PC-9 (cell line): ENCODE results near the gene THOC1. TPM values are rescaled to one million over a fixed set of nuclear protein-coding genes. Genes with fewer than 3 reads are reported as not detected.
"Not testable (repeated sequence)": the region's sequence is repeated elsewhere in the genome, so short reads cannot be mapped to it uniquely, and the experiment has no call there.

ENCODE experiments used
- BruUV-seq: library from RNA; stranded (reverse); fragments of 400-500 nt; replicated peaks from 2 replicates; lab custom pipeline; 2021; lab: Mats Ljungman, UMichigan
- CTCF ChIA-PET: fragments of 300-600 bp; sonication (Branson Sonifier 250); formaldehyde crosslinking; loops from one replicate; lab custom pipeline; 2022; ENCODE audit warnings: antibody characterized with exemption; lab: Charles Lee
- POLR2A ChIA-PET: fragments of 300-600 bp; sonication (Branson Sonifier 250); formaldehyde crosslinking; loops from one replicate; lab custom pipeline; 2022; ENCODE audit warnings: antibody characterized with exemption; ENCODE audit not compliant: unreplicated experiment; lab: Charles Lee
- DNase-seq, 2 experiments: peaks; one replicate each; pipeline versions ENCODE4 v3.0.0 to v3.0.0-alpha.2; 2015 to 2022; ENCODE audit warnings: mixed read lengths in 1 of 2
- H2AFZ ChIP-seq: fragments of 200-600 bp; sonication (generic); 2 replicates; pipeline ENCODE4 v1.8.1; 2017; ENCODE audit warnings: antibody characterized with exemption
- H3F3A ChIP-seq: fragments of 200-600 bp; sonication (generic); 2 replicates; pipeline ENCODE4 v1.8.1; 2017; ENCODE audit warnings: antibody characterized with exemption, mild to moderate bottlenecking, low read depth; ENCODE audit not compliant: insufficient read depth
- H3K27ac ChIP-seq: fragments of 200-600 bp; sonication (generic); 2 replicates; pipeline ENCODE4 v1.6.1; 2016; ENCODE audit warnings: mixed run types
- H3K27me3 ChIP-seq: fragments of 200-600 bp; sonication (generic); 2 replicates; pipeline ENCODE4 v1.6.1; 2016; ENCODE audit warnings: low read depth, mixed run types; ENCODE audit not compliant: insufficient read depth
- H3K36me3 ChIP-seq: fragments of 200-600 bp; sonication (generic); 2 replicates; pipeline ENCODE4 v1.6.1; 2016; ENCODE audit warnings: low read depth, mixed run types
- H3K4me1 ChIP-seq: fragments of 200-600 bp; sonication (generic); replicated peaks from 2 replicates; pipeline ENCODE4 v1.6.1; 2016; ENCODE audit warnings: mixed run types; ENCODE audit not compliant: insufficient read depth
- H3K4me2 ChIP-seq: fragments of 200-600 bp; sonication (generic); 2 replicates; pipeline ENCODE4 v1.6.1; 2017; ENCODE audit warnings: mixed run types
- H3K4me3 ChIP-seq: fragments of 200-600 bp; sonication (generic); 2 replicates; pipeline ENCODE4 v1.6.1; 2016; ENCODE audit warnings: mixed run types
- H3K79me2 ChIP-seq: fragments of 200-600 bp; sonication (generic); 2 replicates; pipeline ENCODE4 v1.6.1; 2017; ENCODE audit warnings: low read depth, mixed run types
- H3K9me2 ChIP-seq: fragments of 200-600 bp; sonication (generic); 2 replicates; pipeline ENCODE4 v1.8.1; 2017; ENCODE audit warnings: mild to moderate bottlenecking; ENCODE audit not compliant: insufficient read depth
- H3K9me3 ChIP-seq: fragments of 200-600 bp; sonication (generic); 2 replicates; pipeline ENCODE4 v1.8.1; 2016; ENCODE audit warnings: low read depth; ENCODE audit not compliant: insufficient read depth
- H4K20me1 ChIP-seq: fragments of 200-600 bp; sonication (generic); 2 replicates; pipeline ENCODE4 v1.8.1; 2017; ENCODE audit not compliant: insufficient read depth
- CTCF ChIP-seq: fragments of 200-600 bp; sonication (generic); conservative IDR thresholded peaks from 2 replicates; pipeline ENCODE4 v1.6.1; 2017; ENCODE audit warnings: mixed run types, antibody characterized with exemption, mild to moderate bottlenecking, moderate library complexity
- EZH2 ChIP-seq: fragments of 200-600 bp; sonication (generic); IDR thresholded peaks from 2 replicates; pipeline ENCODE4 v1.8.0; 2017; ENCODE audit warnings: antibody characterized with exemption, low read depth
- intact Hi-C: fragments of 100-400 bp; cut with micrococcal nuclease; formaldehyde crosslinking; loops from one replicate; pipeline ENCODE4 v1.10.0; 2022; ENCODE audit not compliant: unreplicated experiment
- total RNA-seq: library from RNA; stranded (reverse); gene quantifications from 2 replicates; pipeline ENCODE4 v1.2.3, GENCODE V29; 2021

The THOC1 gene
- total RNA-seq, 1 experiment from 2014 or later = 55.6 TPM

GRCh38 chr18:292271-292670 lies 24.4 kb upstream of the THOC1 start:
- no peak for DNase-seq
- Histone ChIP-seq H3K79me2 (no peaks in the 10 kb centered on the region), H3F3A (no peaks in the 10 kb centered on the region), H3K27me3 (peaks cover 92% of the 10 kb centered on the region), H3K4me2 (no peak overlapping the region), H3K4me3 (no peak overlapping the region), H2AFZ (no peak overlapping the region), H3K36me3 (no peaks in the 10 kb centered on the region), H4K20me1 (no peaks in the 10 kb centered on the region), H3K9me2 (no peaks in the 10 kb centered on the region), H3K4me1 (no peaks in the 10 kb centered on the region), H3K27ac (no peak overlapping the region), H3K9me3 (0 out of 2 replicates have a peak, but pooled peaks cover 3% of the 10 kb centered on the region)
- intact Hi-C loops = no loop called here
- CTCF ChIA-PET = no interaction called here
- TF ChIP-seq EZH2 = no peak
- no peak; the same call in 1 of the 2 replicates for TF ChIP-seq CTCF
- BruUV-seq = no TSS peak
- POLR2A ChIA-PET = no interaction called here

- H3K4me3 ChIP-seq, CTCF ChIA-PET, H4K20me1 ChIP-seq, H2AFZ ChIP-seq, H3K36me3 ChIP-seq, H3K79me2 ChIP-seq, H3K9me2 ChIP-seq, H3K4me1 ChIP-seq, POLR2A ChIA-PET, BruUV-seq, H3K4me2 ChIP-seq, H3K9me3 ChIP-seq, H3K27ac ChIP-seq, DNase-seq, H3F3A ChIP-seq: not testable (repeated sequence)
- intact Hi-C loops = loop anchor here (5.0 kb wide), 1 partner anchor 327 kb away; no protein-coding TSS in a partner anchor
- H3K27me3 ChIP-seq = peaks cover 81% of the 10 kb centered on the region
These were observed 22.1 kb upstream of the THOC1 start for GRCh38 chr18:289970-290369.

GRCh38 chr18:289026-289425 lies 21.2 kb upstream of the THOC1 start:
- ChIA-PET CTCF (no interaction called here), POLR2A (no interaction called here)
- H3K27ac ChIP-seq = no peak overlapping the region
- no peak overlapping the region for H2AFZ ChIP-seq
- BruUV-seq = no TSS peak
- no peaks in the 10 kb centered on the region for H3K36me3 ChIP-seq
- H3K9me2 ChIP-seq = no peaks in the 10 kb centered on the region
- intact Hi-C loops = loop anchor here (5.0 kb wide), 1 partner anchor 328 kb away; no protein-coding TSS in a partner anchor
- 0 out of 2 replicates have a peak, but pooled peaks cover 3% of the 10 kb centered on the region for H3K9me3 ChIP-seq
- no peak for TF ChIP-seq EZH2
- TF ChIP-seq CTCF = no peak
- H3K27me3 ChIP-seq = peaks cover 80% of the 10 kb centered on the region
- DNase-seq = no peak
- H3F3A ChIP-seq = no peaks in the 10 kb centered on the region
- H3K4me2 ChIP-seq = no peak overlapping the region
- no peak overlapping the region for H3K4me3 ChIP-seq
- no peaks in the 10 kb centered on the region for H3K79me2 ChIP-seq
- H3K4me1 ChIP-seq = no peaks in the 10 kb centered on the region
- no peaks in the 10 kb centered on the region for H4K20me1 ChIP-seq
